ENCODE measurements around the gene MAP1LC3B2. TPM values are rescaled to one million over a fixed set of nuclear protein-coding genes. Genes with fewer than 3 reads are reported as not detected.

Gene MAP1LC3B2
- total RNA-seq, 1 experiment from 2014 or later, result 2.2 TPM

- Mint-ChIP-seq H3K36me3 (no peaks in the 10 kb centered on the region), H3K9me3 (peaks cover 3% of the 10 kb centered on the region; the same call in 1 of the 2 replicates), H3K27me3 (ENCODE audit: low read depth) (no peaks in the 10 kb centered on the region), H3K27ac (no peak overlapping the region), H3K4me3 (no peak overlapping the region), H3K4me1 (peaks cover 13% of the 10 kb centered on the region)
- POLR2A ChIA-PET, result no interaction called here
- DNase-seq (ENCODE audit: low spot score) (no peak), ATAC-seq (no peak)
- TF ChIP-seq JUN (CRISPR knock-in tag; IDR thresholded peaks at IDR 0.05), result no peak
- TF ChIP-seq SOX15 (CRISPR knock-in tag; IDR thresholded peaks at IDR 0.05), result no peak
- no peak for TF ChIP-seq ZNF281 (CRISPR knock-in tag; IDR thresholded peaks at IDR 0.05)
- no peak for TF ChIP-seq ATF2 (CRISPR knock-in tag; IDR thresholded peaks at IDR 0.05; ENCODE audit: borderline replicate concordance, low read depth)
- TF ChIP-seq FOXP1 (CRISPR knock-in tag; IDR thresholded peaks at IDR 0.05; ENCODE audit: borderline replicate concordance), result no peak
- TF ChIP-seq, protein P1, sequence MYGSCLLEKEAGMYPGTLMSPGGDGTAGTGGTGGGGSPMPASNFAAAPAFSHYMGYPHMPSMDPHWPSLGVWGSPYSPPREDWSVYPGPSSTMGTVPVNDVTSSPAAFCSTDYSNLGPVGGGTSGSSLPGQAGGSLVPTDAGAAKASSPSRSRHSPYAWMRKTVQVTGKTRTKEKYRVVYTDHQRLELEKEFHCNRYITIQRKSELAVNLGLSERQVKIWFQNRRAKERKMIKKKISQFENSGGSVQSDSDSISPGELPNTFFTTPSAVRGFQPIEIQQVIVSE (CRISPR knock-in tag; IDR thresholded peaks at IDR 0.05; ENCODE audit: borderline replicate concordance), result no peak
- TF ChIP-seq, protein P2, sequence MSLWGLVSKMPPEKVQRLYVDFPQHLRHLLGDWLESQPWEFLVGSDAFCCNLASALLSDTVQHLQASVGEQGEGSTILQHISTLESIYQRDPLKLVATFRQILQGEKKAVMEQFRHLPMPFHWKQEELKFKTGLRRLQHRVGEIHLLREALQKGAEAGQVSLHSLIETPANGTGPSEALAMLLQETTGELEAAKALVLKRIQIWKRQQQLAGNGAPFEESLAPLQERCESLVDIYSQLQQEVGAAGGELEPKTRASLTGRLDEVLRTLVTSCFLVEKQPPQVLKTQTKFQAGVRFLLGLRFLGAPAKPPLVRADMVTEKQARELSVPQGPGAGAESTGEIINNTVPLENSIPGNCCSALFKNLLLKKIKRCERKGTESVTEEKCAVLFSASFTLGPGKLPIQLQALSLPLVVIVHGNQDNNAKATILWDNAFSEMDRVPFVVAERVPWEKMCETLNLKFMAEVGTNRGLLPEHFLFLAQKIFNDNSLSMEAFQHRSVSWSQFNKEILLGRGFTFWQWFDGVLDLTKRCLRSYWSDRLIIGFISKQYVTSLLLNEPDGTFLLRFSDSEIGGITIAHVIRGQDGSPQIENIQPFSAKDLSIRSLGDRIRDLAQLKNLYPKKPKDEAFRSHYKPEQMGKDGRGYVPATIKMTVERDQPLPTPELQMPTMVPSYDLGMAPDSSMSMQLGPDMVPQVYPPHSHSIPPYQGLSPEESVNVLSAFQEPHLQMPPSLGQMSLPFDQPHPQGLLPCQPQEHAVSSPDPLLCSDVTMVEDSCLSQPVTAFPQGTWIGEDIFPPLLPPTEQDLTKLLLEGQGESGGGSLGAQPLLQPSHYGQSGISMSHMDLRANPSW (CRISPR knock-in tag; conservative IDR thresholded peaks at IDR 0.05; ENCODE audit: low read depth), result no peak
- no peak for TF ChIP-seq ETV6 (CRISPR knock-in tag; IDR thresholded peaks at IDR 0.05)
- TF ChIP-seq, protein P3, sequence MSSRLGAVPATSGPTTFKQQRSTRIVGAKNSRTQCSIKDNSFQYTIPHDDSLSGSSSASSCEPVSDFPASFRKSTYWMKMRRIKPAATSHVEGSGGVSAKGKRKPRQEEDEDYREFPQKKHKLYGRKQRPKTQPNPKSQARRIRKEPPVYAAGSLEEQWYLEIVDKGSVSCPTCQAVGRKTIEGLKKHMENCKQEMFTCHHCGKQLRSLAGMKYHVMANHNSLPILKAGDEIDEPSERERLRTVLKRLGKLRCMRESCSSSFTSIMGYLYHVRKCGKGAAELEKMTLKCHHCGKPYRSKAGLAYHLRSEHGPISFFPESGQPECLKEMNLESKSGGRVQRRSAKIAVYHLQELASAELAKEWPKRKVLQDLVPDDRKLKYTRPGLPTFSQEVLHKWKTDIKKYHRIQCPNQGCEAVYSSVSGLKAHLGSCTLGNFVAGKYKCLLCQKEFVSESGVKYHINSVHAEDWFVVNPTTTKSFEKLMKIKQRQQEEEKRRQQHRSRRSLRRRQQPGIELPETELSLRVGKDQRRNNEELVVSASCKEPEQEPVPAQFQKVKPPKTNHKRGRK (CRISPR knock-in tag; IDR thresholded peaks at IDR 0.05; ENCODE audit: borderline replicate concordance), result no peak
- TF ChIP-seq FOXJ3 (CRISPR knock-in tag; IDR thresholded peaks at IDR 0.05; ENCODE audit: borderline replicate concordance), result no peak
- TF ChIP-seq GRHL2 (CRISPR knock-in tag; IDR thresholded peaks at IDR 0.05; ENCODE audit: insufficient replicate concordance, severe bottlenecking), result no peak
- TF ChIP-seq CREM (CRISPR knock-in tag; IDR thresholded peaks at IDR 0.05), result no peak
- no peak for TF ChIP-seq ZNF263 (CRISPR knock-in tag; IDR thresholded peaks at IDR 0.05; ENCODE audit: low read depth)
- TF ChIP-seq, protein P4, sequence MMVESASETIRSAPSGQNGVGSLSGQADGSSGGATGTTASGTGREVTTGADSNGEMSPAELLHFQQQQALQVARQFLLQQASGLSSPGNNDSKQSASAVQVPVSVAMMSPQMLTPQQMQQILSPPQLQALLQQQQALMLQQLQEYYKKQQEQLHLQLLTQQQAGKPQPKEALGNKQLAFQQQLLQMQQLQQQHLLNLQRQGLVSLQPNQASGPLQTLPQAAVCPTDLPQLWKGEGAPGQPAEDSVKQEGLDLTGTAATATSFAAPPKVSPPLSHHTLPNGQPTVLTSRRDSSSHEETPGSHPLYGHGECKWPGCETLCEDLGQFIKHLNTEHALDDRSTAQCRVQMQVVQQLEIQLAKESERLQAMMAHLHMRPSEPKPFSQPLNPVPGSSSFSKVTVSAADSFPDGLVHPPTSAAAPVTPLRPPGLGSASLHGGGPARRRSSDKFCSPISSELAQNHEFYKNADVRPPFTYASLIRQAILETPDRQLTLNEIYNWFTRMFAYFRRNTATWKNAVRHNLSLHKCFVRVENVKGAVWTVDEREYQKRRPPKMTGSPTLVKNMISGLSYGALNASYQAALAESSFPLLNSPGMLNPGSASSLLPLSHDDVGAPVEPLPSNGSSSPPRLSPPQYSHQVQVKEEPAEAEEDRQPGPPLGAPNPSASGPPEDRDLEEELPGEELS (CRISPR knock-in tag; IDR thresholded peaks at IDR 0.05), result no peak
- TF ChIP-seq ESRRA (CRISPR knock-in tag; IDR thresholded peaks at IDR 0.05; ENCODE audit: borderline replicate concordance), result no peak
- CTCF ChIA-PET, result interaction anchor here (0.5 to 1.2 kb wide), 3 partner anchors 75 to 342 kb away, joined by 3 to 4 read pairs (median 3); no protein-coding TSS in a partner anchor
These were observed 54.1 kb downstream of the MAP1LC3B2 start for GRCh38 chr12:116613256-116613655.

All from WTC11 (cell line).